KMS-11 (cell line): ENCODE data around the gene OR6C76.
"Not testable (repeated sequence)": the region's sequence is repeated elsewhere in the genome, so short reads cannot be mapped to it uniquely, and the experiment has no call there.

Experiments used
- H2AFZ ChIP-seq: fragments of 200-600 bp; sonication (generic); 2 replicates; pipeline ENCODE4 v1.6.1; 2016; ENCODE audit warnings: antibody characterized with exemption, mixed run types, low read depth
- H3K27ac ChIP-seq: fragments of 200-600 bp; sonication (generic); 2 replicates; pipeline ENCODE4 v1.6.1; 2016; ENCODE audit warnings: mild to moderate bottlenecking, mixed run types
- H3K27me3 ChIP-seq: fragments of 200-600 bp; sonication (generic); 2 replicates; pipeline ENCODE4 v1.6.1; 2017; ENCODE audit warnings: mild to moderate bottlenecking, low read depth, mixed run types, moderate library complexity; ENCODE audit not compliant: insufficient read depth
- H3K36me3 ChIP-seq: fragments of 200-600 bp; sonication (generic); 2 replicates; pipeline ENCODE4 v1.6.1; 2017; ENCODE audit warnings: mild to moderate bottlenecking, mixed run types; ENCODE audit not compliant: insufficient read depth
- H3K4me1 ChIP-seq: fragments of 200-600 bp; sonication (generic); 2 replicates; pipeline ENCODE4 v1.6.1; 2016; ENCODE audit warnings: mild to moderate bottlenecking, low read depth, mixed run types; ENCODE audit not compliant: poor library complexity, severe bottlenecking
- H3K4me2 ChIP-seq: fragments of 200-600 bp; sonication (generic); 2 replicates; pipeline ENCODE4 v1.7.0; 2016; ENCODE audit warnings: mild to moderate bottlenecking, mixed run types
- H3K4me3 ChIP-seq: fragments of 200-600 bp; sonication (generic); IDR thresholded peaks from 2 replicates; pipeline ENCODE4 v1.6.1; 2017; ENCODE audit warnings: low read depth, low read length, mixed read lengths; ENCODE audit not compliant: insufficient read depth
- H3K79me2 ChIP-seq: fragments of 200-600 bp; sonication (generic); 2 replicates; pipeline ENCODE4 v1.6.1; 2016; ENCODE audit warnings: low read depth, mixed run types; ENCODE audit not compliant: insufficient read depth
- H3K9ac ChIP-seq: fragments of 200-600 bp; sonication (generic); 2 replicates; pipeline ENCODE4 v1.6.1; 2016; ENCODE audit warnings: mild to moderate bottlenecking, mixed run types
- H4K20me1 ChIP-seq: fragments of 200-600 bp; sonication (generic); 2 replicates; pipeline ENCODE4 v1.6.1; 2016; ENCODE audit warnings: mild to moderate bottlenecking, mixed run types; ENCODE audit not compliant: insufficient read depth
- CTCF ChIP-seq: fragments of 200-600 bp; sonication (generic); conservative IDR thresholded peaks from 2 replicates; pipeline ENCODE4 v1.6.1; 2017; ENCODE audit warnings: low read depth, mild to moderate bottlenecking, antibody characterized with exemption, low read length, moderate library complexity, mixed read lengths

The OR6C76 gene

GRCh38 chr12:55416961-55417360, 9.1 kb upstream of the OR6C76 start:
- no peak overlapping the region for H2AFZ ChIP-seq
- H3K9ac ChIP-seq: no peak overlapping the region
- no peaks in the 10 kb centered on the region for H3K36me3 ChIP-seq
- H3K27ac ChIP-seq: no peak overlapping the region
- H3K27me3 ChIP-seq: no peaks in the 10 kb centered on the region
- no peaks in the 10 kb centered on the region for H3K4me1 ChIP-seq
- no peaks in the 10 kb centered on the region for H3K79me2 ChIP-seq
- no peak overlapping the region for H3K4me3 ChIP-seq
- no peaks in the 10 kb centered on the region for H4K20me1 ChIP-seq
- TF ChIP-seq CTCF: no peak
- no peak overlapping the region for H3K4me2 ChIP-seq

- Histone ChIP-seq H3K4me2 (no peak overlapping the region), H3K36me3 (no peaks in the 10 kb centered on the region), H3K4me1 (no peaks in the 10 kb centered on the region), H3K4me3 (no peak overlapping the region), H4K20me1 (no peaks in the 10 kb centered on the region), H3K9ac (no peak overlapping the region), H3K27ac (no peak overlapping the region), H2AFZ (no peak overlapping the region), H3K79me2 (no peaks in the 10 kb centered on the region), H3K27me3 (no peaks in the 10 kb centered on the region)
- TF ChIP-seq CTCF: no peak
Measured at GRCh38 chr12:55420307-55420962, 5.6 kb upstream of the OR6C76 start.

- TF ChIP-seq CTCF: no peak
- H3K36me3 ChIP-seq: no peaks in the 10 kb centered on the region
- no peaks in the 10 kb centered on the region for H3K4me1 ChIP-seq
- no peaks in the 10 kb centered on the region for H3K27me3 ChIP-seq
- no peak overlapping the region for H2AFZ ChIP-seq
- no peak overlapping the region for H3K4me2 ChIP-seq
- H4K20me1 ChIP-seq: no peaks in the 10 kb centered on the region
- no peak overlapping the region for H3K4me3 ChIP-seq
- no peaks in the 10 kb centered on the region for H3K79me2 ChIP-seq
- H3K9ac ChIP-seq: no peak overlapping the region
- H3K27ac ChIP-seq: no peak overlapping the region
Measured at GRCh38 chr12:55428331-55429243, 2.5 kb downstream of the OR6C76 start.

GRCh38 chr12:55441233-55441632, 15.2 kb downstream of the OR6C76 start:
- H3K27ac ChIP-seq, H3K4me3 ChIP-seq, H3K9ac ChIP-seq, H4K20me1 ChIP-seq, H3K36me3 ChIP-seq, H3K79me2 ChIP-seq, H3K4me2 ChIP-seq, H3K27me3 ChIP-seq, H3K4me1 ChIP-seq, H2AFZ ChIP-seq: not testable (repeated sequence)

- TF ChIP-seq CTCF: no peak
- Histone ChIP-seq H3K4me1 (no peaks in the 10 kb centered on the region), H3K4me2 (no peak within 1 kb of the TSS), H3K27ac (no peak within 1 kb of the TSS), H3K79me2 (no peaks in the 10 kb centered on the region), H2AFZ (no peak within 1 kb of the TSS), H4K20me1 (no peaks in the 10 kb centered on the region), H3K9ac (no peak within 1 kb of the TSS), H3K27me3 (no peaks in the 10 kb centered on the region), H3K4me3 (no peak within 1 kb of the TSS), H3K36me3 (no peaks in the 10 kb centered on the region)
Measured at GRCh38 chr12:55443776-55444175, 17.7 kb downstream of the OR6C76 start, which contains the start of gene OR6C2. Gene OR6C2 (plus strand): TSS chr12:55444076. CDS start chr12:55452214, 8,138 bp downstream.
